ENCODE results near the gene SPHK2. TPM values are rescaled to one million over a fixed set of nuclear protein-coding genes. Genes with fewer than 3 reads are reported as not detected.
A peak's percentile ranks its signal among the peaks of the same experiment; 100 is the strongest.

The SPHK2 gene
- 7.2 and 46.1 TPM in 2 replicates for total RNA-seq (ENCODE audit: low replicate concordance)

GRCh38 chr19:48618916-48619691 is at the start of gene SPHK2, which contains the start of gene RPL18:
TSS of gene SPHK2 (plus strand) at chr19:48619506. CDS start at chr19:48620515, 1,009 bp downstream.
TSS of gene RPL18 (minus strand) at chr19:48619178. CDS start at chr19:48619143, 35 bp downstream.
- Histone ChIP-seq H3F3A (ENCODE audit: low read depth) (peaks cover 63% of the 10 kb centered on the region), H3K4me3 (peak within 1 kb of the TSS; percentile 83), H3K27ac (peak within 1 kb of the TSS; percentile 95), H4K20me1 (ENCODE audit: low read depth) (peaks cover 46% of the 10 kb centered on the region), H3K9me3 (ENCODE audit: low read depth) (no peaks in the 10 kb centered on the region), H3K27me3 (no peaks in the 10 kb centered on the region), H3K36me3 (no peaks in the 10 kb centered on the region), H3K4me1 (peaks cover 45% of the 10 kb centered on the region), H3K4me2 (peak within 1 kb of the TSS; percentile 95), H2AFZ (replicated peaks) (peak within 1 kb of the TSS; percentile 55), H3K9ac (peak within 1 kb of the TSS; percentile 99), H3K79me2 (ENCODE audit: low read depth) (peaks cover 53% of the 10 kb centered on the region)
- H3K27ac Mint-ChIP-seq = peak within 1 kb of the TSS; percentile 98
- peaks cover 51% of the 10 kb centered on the region for H3K4me1 Mint-ChIP-seq
- DNase-seq (ENCODE audit: low spot score) = peak; percentile 99
- H3K9me3 Mint-ChIP-seq = no peaks in the 10 kb centered on the region
- TF ChIP-seq EZH2phosphoT487 (IDR thresholded peaks at IDR 0.05) = no peak
- no peak for TF ChIP-seq CTCF (IDR thresholded peaks at IDR 0.05)
- TF ChIP-seq EZH2 (IDR thresholded peaks at IDR 0.05) = no peak
- peaks cover 15% of the 10 kb centered on the region for H3K36me3 Mint-ChIP-seq
- H3K4me3 Mint-ChIP-seq = peak within 1 kb of the TSS; percentile 98
- peaks cover 6% of the 10 kb centered on the region for H3K27me3 Mint-ChIP-seq (ENCODE audit: insufficient read depth, low read depth)

GRCh38 chr19:48569814-48570213 is 49.5 kb upstream of the SPHK2 start:
- Mint-ChIP-seq H3K27me3 (ENCODE audit: insufficient read depth, low read depth) (peaks cover 19% of the 10 kb centered on the region), H3K4me1 (peaks cover 49% of the 10 kb centered on the region), H3K27ac (no peak overlapping the region), H3K36me3 (no peaks in the 10 kb centered on the region), H3K4me3 (peak overlapping the region; percentile 13), H3K9me3 (no peaks in the 10 kb centered on the region)
- Histone ChIP-seq H3K9ac (no peak overlapping the region), H3K9me3 (ENCODE audit: low read depth) (no peaks in the 10 kb centered on the region), H3F3A (ENCODE audit: low read depth) (peaks cover 23% of the 10 kb centered on the region), H3K4me3 (no peak overlapping the region), H4K20me1 (ENCODE audit: low read depth) (no peaks in the 10 kb centered on the region), H3K27me3 (peaks cover 22% of the 10 kb centered on the region), H3K36me3 (no peaks in the 10 kb centered on the region), H3K27ac (no peak overlapping the region), H2AFZ (replicated peaks) (no peak overlapping the region), H3K79me2 (ENCODE audit: low read depth) (no peaks in the 10 kb centered on the region), H3K4me1 (peaks cover 10% of the 10 kb centered on the region), H3K4me2 (no peak overlapping the region)
- TF ChIP-seq EZH2phosphoT487 (IDR thresholded peaks at IDR 0.05) (no peak), EZH2 (IDR thresholded peaks at IDR 0.05) (no peak), CTCF (IDR thresholded peaks at IDR 0.05) (no peak)
- peak; percentile 56 for DNase-seq (ENCODE audit: low spot score)

- H4K20me1 ChIP-seq (ENCODE audit: low read depth) = no peaks in the 10 kb centered on the region
- H3K9me3 Mint-ChIP-seq = no peaks in the 10 kb centered on the region
- no peak for TF ChIP-seq CTCF (IDR thresholded peaks at IDR 0.05)
- TF ChIP-seq EZH2 (IDR thresholded peaks at IDR 0.05) = no peak
- no peak for TF ChIP-seq EZH2phosphoT487 (IDR thresholded peaks at IDR 0.05)
These were observed 47.7 kb upstream of the SPHK2 start for GRCh38 chr19:48571378-48572162.

More at GRCh38 chr19:48571378-48572162, 47.7 kb upstream of the SPHK2 start:
- H3K27ac Mint-ChIP-seq = no peak overlapping the region
- no peaks in the 10 kb centered on the region for H3K9me3 ChIP-seq (ENCODE audit: low read depth)
- H3K36me3 Mint-ChIP-seq = no peaks in the 10 kb centered on the region
- peaks cover 23% of the 10 kb centered on the region for H3F3A ChIP-seq (ENCODE audit: low read depth)
- H3K4me1 Mint-ChIP-seq = peaks cover 46% of the 10 kb centered on the region
- no peak overlapping the region for H3K27ac ChIP-seq
- no peak overlapping the region for H2AFZ ChIP-seq (replicated peaks)
- no peak overlapping the region for H3K9ac ChIP-seq
- H3K4me3 Mint-ChIP-seq = peak overlapping the region; percentile 54
- H3K27me3 ChIP-seq = peaks cover 22% of the 10 kb centered on the region
- H3K4me3 ChIP-seq = no peak overlapping the region
- H3K4me1 ChIP-seq = peaks cover 10% of the 10 kb centered on the region
- H3K79me2 ChIP-seq (ENCODE audit: low read depth) = no peaks in the 10 kb centered on the region
- H3K4me2 ChIP-seq = no peak overlapping the region
- H3K36me3 ChIP-seq = no peaks in the 10 kb centered on the region
- DNase-seq (ENCODE audit: low spot score) = no peak
- H3K27me3 Mint-ChIP-seq (ENCODE audit: insufficient read depth, low read depth) = peaks cover 19% of the 10 kb centered on the region
